CD4-positive, alpha-beta T cell treated with Interleukin-10 for 1 hour (primary cell): ENCODE measurements around the gene KIF6.
A peak's percentile ranks its signal among the peaks of the same experiment; 100 is the strongest.
"Not testable (repeated sequence)": the region's sequence is repeated elsewhere in the genome, so short reads cannot be mapped to it uniquely, and the experiment has no call there.

Source experiments
- DNase-seq: peaks from one replicate; pipeline ENCODE4 v3.0.0-alpha.2; 2020

The KIF6 gene

DNA sequence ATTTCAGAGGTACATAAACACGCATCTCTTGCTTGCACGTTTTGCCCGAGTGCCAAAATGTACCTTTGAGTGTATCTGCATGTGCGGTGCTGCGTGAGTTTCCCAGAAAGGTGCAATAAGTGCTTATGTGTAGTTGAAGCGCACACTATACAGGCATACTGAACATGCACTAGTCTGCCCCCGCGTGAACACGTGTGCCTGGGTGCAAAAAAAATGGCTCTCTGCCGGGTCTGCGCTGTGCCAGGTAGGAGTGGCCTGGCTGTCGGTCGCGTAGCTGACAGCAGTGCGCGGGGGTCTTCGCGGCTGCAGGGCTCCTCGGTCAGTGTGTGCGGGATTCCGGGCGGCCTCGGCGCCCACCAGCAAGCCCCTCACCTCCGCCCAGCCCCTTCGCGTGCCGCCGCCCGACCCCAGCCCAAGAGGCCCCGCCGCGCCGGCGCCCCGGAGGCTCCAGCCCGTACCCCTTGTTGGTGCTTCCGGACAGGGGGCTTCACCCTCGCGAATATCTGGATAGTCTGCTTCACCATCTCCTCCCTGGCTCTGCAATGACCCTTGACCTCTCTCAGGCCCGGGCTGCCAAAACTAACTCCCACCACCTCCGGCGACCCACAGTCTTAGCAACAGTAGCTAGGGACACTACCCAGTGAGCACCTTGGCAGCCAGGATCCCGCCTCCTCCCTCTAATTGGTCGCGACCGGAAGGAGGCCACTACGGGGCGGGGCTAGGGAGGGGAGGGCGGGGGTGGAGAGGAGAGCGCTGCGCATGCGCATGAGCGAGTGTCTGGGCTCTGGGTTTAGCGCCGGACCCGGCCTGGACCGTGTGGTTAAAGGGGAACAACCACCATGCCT lies at the start of gene KIF6:
Gene KIF6, minus strand, starts transcription at position 622 of the 845 bp plus-strand sequence. Its CDS starts 98 bp downstream, at position 524.
- DNase-seq, result peak; percentile 84

- DNase-seq, result no peak
These were observed 48.6 kb upstream of the KIF6 start for GRCh38 chr6:39773782-39774181.

DNA sequence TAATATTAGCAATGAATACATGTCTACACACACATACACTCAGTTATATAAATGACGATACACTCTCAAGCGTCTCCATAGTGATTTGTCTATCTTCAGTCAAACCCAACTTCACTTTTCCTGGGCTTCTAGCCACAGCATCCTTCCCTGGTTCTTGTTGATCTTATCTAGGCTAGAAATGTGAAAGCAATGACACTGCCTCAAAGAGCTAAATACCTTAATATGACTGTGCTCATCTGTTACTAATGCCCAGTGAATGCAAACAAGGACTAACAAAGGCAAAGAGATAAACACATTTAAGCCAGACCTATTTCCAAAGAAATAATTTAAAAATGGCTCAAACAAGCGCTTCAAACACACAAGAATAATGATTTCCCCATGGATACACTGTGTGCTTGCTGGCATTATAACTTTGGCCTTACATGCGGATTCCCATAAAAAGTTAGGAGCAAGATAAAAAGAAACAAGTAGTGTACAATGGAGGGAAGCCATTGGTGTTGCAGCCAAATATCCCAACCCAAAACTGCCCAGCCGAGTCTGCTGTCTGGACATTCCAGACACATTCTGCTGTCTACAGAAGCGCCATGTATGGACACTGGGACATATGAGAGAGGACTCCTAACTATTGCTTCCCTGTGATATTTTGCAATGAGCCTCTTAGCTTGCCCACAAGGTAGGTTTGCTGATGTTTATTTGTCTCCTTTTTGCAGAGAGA lies 47.5 kb upstream of the KIF6 start:
- DNase-seq, result no peak

DNA sequence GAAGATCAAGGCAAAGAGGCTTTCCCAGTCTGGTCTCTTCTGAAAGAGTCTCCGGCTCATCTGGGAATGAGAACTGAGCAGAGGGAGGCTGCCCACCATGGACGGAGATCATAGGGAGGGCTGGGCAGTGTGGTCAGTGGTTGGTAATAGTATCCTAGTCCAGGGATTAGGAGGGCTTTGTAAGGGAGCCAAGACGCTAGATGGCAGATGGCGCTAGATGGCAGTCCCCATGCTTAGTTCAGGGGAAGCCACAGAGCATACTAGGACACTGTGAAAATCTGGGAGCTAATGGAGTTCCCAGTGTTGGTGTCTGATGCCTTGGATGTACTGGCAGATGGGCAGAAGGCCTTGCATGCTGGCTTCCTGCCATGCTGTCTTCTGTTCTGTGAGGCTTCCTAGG lies 45.2 kb upstream of the KIF6 start:
- no peak for DNase-seq

- no peak for DNase-seq
These were observed 43.8 kb upstream of the KIF6 start for GRCh38 chr6:39769012-39769411.

- DNase-seq, result no peak
These were observed 40.4 kb upstream of the KIF6 start for GRCh38 chr6:39765508-39766065.

- DNase-seq, result no peak
These were observed 35.2 kb upstream of the KIF6 start for GRCh38 chr6:39760226-39760952.

DNA sequence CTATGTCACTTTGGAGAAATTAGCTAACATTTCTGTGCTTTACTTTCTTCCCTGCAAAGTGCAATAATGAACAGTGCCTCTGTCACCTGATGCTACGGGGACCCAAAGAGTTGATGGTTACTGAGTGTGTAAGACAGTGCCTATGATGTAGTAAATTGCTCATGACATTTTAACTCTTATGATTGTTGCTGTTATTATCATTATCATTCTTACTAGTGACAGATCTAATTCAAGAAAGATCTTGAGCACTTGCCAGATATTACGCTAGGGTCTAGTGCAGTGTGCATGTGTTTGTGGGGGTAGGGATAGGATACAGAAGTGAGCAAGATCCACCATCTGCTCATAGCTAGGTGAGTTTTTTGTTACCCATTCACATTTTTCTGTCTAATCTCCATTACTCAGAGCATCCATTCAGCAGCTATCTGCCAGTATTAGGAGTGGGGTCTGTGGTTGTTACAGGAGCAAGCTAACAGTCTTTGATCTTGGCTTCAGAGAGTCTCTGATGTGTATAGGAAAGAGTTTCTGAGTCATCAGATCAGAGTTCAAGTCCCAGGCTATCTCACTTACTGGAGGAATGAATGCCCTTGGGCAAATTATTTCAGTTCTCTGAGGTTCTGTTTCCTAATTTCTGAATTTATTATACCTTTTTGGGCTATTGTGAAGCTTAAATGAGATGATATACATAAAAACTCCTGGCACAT lies 33.8 kb upstream of the KIF6 start:
- DNase-seq, result no peak

DNA sequence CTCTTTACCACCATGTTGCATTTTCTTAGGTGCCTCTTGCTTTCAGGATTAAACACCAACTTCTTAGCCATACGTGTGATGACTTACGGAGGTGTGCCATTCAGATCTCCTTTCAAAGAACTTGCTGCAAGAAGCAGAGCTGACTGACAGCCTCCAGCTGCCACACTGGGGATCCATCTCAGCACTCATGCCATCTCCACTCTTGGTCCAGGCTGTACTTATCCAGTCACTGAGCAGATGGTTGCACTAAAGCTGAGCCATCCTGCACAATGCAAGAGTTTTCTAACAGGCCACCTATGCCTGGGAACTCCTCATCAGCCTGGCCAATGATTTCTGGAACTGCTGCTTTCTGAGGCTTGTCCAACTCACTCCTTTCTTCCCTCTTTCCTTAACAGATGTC lies 31.4 kb upstream of the KIF6 start:
- no peak for DNase-seq

DNA sequence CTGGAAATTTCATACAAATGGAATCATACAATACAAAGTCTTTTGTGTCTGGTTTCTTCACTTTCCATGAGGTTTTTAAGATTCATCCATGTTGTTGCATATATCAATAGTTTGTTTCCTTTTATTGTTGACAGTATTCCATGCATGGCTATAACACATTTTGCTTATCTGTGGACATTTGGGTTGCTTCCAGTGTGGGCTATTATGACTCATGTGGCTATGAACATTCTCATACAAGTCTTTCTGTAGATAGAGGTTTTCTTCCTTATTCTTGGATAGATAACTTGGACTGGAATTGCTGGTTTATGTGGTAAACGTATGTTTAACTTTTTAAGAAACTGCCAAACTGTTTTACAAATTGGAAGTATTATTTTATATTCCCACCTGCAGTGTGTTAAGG lies 30.0 kb upstream of the KIF6 start:
- no peak for DNase-seq

DNA sequence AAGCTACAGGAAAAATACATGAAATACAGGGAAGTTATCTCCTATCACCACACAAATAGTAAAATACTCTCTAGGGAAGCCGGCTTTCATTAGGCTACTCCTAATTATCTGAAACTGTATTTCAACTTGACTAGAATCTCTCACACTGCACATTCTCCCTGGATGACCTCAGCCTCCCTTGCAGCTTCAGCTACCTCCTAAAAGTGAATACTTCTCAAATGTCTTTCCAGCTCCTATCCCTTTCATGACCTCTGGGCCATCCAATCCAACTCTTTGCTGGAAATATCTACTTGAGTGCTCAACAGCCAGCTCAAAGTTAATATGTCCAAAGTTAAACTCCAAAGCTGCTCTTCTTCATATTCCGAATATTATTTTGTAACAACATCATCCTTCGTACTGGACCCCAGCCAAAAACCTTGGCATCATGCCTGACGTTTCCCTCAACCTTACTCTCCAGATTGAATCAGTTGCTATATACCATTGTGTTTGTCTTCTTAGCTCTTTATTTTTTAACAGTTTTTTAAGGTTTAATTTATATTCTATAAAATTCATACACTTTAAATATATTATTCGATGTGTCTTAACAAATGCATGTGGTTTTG lies 29.4 kb upstream of the KIF6 start:
- DNase-seq, result no peak

DNA sequence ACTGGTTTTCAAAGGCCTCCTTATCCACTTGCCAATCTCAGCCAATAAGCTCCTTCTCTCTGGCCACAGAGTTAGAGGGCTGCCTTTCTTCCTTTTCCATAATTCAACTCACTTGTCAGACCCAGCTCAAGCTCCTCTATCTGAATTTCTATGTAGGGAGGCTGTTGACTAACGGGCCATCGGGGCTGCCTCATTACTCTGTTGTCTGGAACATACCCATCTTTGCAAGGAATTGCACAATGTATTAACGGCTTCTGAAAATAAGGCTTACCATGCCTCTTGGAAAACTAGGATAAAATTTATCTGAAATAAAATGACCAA lies 28.5 kb upstream of the KIF6 start:
- DNase-seq, result no peak

DNA sequence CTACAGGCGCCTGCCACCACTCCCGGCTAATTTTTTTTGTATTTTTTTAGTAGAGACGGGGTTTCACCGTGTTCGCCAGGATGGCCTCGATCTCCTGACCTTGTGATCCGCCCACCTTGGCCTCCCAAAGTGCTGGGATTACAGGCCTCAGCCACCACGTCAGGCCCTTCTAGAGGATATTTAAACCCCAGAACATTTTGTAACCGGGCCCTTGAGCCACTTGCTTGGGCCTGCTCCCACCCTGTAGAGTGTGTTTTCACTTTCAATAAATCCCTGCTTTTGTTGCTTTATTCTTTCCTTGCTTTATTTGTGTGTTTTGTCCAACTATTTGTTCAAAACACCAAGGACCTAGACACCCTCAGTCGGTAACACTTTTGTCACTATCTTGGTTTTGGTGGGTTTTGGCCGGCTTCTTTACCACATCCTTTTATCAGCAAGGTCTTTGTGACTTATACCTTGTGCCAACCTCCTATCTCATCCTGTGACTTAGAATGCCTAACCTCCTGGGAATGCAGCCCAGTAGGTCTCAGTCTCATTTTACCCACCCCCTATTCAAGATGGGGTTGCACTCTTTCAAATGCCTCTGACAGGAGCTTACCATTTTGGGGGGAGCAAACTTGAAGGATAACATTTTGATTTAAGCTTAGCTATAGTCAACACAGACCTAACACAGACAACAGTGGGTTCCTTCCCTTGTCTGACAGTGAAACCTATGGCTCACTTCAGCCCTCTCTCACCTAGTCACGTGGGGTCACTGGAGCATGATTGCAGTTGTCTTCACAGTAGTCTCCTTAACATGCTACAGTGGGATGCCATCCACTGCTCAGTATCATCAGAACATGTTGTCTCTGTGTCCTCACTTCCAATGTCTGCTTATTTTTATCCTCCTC lies 27.9 kb upstream of the KIF6 start:
- DNase-seq, result no peak

GRCh38 chr6:39746795-39747194 lies 21.6 kb upstream of the KIF6 start:
- DNase-seq, result no peak

DNA sequence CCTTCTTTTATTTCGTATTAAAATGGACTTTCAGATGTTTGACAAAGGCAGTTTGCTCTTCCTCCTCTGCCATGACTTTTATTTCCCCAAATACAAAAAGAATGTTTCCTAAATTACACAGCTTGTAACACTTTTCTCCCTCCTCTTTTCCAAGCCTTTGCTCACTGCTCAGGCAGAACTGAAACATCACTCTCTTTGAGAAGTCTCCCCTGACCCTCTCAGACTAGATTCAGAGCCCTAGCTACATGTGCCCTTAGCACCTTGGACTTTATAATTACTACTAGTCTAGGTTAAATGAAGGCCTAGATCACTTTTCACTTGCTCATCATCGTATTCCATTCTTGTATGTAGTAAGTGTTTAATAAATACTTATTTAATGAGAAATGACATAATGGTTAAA lies 8.5 kb upstream of the KIF6 start:
- no peak for DNase-seq

- DNase-seq, result no peak
These were observed 6.4 kb upstream of the KIF6 start for GRCh38 chr6:39731565-39731964.

DNA sequence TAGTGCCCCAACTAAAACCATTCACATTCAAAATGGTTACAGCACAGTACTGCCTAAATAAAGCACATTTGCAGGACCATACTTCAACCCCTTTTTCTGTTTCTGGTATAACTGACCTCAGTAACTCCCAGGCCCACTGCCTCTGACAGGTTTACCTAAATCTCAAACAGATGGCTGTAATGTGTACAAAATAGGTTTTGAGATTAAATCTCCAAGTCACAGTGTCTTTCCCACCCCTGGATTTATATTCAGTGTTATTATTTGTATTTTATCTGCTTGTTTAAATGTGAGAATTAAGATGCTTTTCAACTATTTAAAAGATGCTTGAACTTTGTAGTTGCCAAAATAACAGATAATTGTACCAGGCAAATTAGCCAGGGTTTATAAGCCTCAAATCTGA lies 4.7 kb upstream of the KIF6 start:
- DNase-seq, result no peak

GRCh38 chr6:39725632-39725997 lies 407 bp upstream of the KIF6 start:
- DNase-seq, result no peak

GRCh38 chr6:39723350-39723749 lies 1.9 kb downstream of the KIF6 start:
- not testable (repeated sequence) for DNase-seq

DNA sequence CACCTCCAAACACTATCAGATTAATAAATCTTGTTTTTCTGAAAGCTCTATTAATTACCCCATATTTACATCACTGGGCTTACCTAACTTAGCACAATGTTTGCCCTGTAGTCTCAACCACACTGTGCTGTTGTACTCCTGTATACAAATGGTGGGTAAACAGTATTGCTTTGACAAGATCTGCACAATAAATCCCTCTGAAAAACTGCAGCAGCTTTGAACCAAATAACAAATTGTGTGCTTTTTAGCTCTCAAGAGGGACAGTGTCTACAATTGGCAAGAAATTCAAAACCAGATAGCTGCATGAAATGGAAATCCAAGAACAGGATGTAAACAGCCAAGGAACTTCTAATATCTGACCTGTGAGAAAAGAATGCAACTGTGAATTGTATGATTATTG lies 10.4 kb downstream of the KIF6 start:
- DNase-seq, result no peak

DNA sequence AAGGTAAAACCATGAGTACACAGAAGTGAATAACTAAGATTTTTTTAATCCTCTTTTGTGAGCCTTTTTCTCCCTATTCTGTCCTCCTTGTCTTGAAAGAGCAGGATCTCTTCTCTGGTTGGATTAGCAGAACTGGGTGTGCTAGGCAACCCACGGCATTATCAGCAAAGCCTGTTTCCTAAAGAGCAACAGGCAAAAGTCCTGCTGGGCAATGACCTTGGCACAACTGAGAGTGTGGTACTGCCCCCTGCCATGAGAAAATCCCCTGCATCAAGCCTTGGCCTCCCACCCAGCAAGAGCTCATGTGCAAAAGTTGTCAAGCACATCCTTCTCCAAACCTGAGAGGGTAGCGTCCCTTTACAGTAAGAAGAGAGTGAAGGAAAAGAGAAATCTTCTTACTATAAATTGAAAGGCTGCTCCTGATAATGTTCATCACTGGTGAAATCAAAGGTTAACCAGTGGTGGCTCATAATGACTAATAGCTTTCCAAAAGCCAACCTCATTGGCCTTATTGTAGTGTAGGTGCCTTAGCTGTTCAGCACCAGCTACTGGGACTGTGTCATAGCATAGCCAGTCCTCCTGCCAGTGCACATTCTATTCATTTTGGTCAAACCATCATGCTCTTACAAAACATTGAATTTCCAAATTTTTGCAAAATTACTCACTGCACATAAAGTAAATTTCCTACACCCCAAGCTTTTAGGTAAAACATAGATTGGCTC lies 17.1 kb downstream of the KIF6 start:
- no peak for DNase-seq
